ENCODE data around the gene PRLR.

The PRLR gene

DNA sequence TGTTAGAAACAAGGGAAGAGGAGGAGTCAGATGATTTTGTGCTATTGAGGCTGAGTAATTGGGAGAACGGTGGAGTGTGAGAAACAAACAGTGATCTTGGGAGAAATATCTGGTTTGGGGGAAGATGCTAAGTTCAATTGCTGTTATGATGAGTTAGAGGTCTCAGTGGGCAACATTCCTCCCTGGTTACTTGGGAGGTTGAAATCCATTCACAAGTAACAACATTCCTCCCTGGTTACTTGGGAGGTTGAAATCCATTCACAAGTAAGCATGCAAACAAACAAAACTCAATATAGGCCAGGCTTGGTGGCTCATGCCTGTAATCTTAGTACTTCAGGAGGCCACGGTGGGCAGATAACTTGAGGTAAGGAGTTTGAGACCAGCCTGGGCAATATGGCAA is 221.3 kb downstream of the PRLR start:
- no peak for DNase-seq (ENCODE audit: low read depth in 2 of 3, low spot score in 1 of 3)

DNA sequence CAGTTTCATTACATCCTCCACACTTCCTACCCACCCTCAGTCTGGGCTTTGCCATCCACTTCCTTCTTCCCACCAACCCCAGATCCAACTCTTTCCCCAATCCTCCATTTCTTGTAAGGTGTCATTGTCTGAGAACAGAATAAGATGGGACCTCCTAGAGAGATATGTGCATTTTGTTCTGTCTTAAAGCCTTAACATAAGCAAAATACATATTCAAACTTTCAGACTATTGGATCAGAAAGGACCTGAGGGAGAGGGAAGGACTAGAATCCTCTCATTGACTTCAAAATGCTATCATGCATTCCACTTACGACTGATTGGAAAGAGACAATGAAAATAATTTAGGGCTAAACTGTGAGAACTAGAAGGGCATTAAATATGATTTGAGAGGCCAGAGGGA is 225.5 kb downstream of the PRLR start:
- no peak for DNase-seq (ENCODE audit: low read depth in 2 of 3, low spot score in 1 of 3)

DNA sequence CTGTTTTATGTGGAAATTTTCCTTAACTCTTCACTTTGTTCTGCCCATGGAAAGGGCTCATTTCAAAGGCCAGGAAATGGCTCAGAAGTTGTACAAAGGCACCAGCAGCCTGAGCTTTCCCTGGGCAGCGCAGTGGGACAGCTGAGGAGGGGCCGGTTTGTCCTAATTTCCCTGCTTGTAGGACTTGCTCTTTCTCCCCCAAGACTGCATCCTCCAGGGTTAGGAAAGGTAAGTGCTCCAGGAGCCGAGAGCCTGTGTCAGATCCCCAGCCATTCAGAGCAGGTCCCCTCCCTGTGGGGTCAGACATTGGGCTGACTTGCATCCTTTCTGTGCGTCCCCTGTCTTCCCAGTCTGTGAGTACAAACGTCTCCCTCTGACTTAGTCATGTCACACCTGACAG is 226.1 kb downstream of the PRLR start:
- DNase-seq (ENCODE audit: low read depth in 2 of 3, low spot score in 1 of 3), result no peak

DNA sequence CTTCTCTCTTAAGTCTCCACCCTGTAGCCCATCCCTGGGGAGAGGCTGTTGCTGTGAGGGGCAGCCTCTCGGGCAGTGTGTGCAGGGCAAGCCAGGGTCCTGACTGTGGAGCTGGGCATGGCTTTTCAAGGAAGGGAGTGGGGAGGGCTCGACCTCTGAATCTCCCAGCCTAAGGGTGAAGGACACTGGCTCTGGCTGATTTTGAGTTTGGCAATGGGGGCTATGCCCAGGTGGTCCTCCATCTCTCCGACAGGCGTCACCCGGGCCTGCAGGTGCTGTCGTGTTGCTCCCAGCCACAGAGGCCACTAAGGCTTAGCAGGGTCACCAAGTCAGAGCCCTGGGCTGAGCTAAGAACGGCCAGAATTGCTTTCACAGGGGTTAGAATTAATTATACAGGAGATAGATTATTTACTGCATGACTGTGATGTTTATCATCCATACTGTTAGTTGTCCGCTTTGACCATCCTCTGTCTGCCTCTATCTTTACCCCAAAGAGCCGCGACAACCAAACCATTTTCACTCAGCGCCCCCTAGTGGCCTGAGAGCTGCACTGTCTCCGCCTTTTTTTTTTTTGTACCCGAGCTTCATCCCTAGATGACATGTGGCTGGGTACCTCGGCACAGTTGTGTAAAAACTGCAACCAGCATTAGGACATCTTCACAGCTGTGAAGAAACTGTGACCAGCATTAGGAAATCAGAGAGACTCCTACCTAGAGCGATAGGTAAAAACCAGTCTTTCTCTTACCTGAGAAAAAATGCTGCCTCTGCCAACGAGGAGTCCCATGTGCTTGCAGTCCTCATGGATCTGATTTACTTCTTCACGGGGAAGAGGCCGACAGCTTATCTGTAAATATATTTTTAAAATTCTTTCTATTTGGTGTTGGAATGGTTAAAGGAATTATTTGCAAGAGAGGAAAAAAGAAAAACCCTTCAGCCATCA is 227.0 kb downstream of the PRLR start:
- DNase-seq (ENCODE audit: low read depth in 2 of 3, low spot score in 1 of 3), result peak; percentile 25 to 72 (median 46)

DNA sequence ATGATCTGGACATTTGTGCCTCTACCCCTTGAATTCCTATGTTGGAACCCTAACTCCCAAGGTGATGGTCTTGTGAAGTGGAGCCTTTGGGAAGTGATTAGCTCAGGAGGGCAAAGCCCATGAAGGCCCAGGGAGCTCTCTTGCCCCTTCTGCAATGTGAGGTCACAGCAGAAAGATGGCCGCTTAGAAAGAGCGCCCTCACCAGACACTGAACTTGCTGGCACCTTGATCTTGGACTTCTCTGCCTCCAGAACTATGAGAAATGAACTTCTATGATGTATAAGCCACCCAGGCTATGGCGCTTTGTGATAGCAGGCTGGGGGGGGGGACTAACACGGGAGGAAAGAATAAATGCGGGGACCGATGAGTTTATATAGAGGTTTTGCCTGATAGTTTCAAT is 227.8 kb downstream of the PRLR start:
- DNase-seq (ENCODE audit: low read depth in 2 of 3, low spot score in 1 of 3), result no peak

DNA sequence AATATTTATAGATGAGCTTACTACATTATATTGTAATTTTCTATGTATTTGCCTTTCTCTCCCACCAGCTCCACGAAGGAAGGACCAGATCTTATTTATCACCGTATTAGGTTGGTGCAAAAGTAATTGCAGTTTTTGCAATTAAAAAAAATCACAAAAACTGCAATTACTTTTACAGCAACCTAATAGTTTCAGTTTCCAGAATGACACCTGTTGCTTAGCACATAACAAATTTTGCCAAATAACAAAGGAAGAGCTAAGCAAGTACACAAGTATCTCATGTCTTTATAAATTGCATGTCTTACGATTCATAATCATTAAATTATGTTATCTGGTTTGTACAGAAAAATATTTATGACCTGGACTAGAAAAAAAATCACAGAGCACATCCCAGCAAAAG is 228.4 kb downstream of the PRLR start:
- DNase-seq (ENCODE audit: low read depth in 2 of 3, low spot score in 1 of 3), result no peak
